H9 (cell line): ENCODE data around the gene FGD6. TPM values are rescaled to one million over a fixed set of nuclear protein-coding genes. Genes with fewer than 3 reads are reported as not detected.

Experiments
- DNase-seq: peaks from one replicate; pipeline ENCODE4 v3.0.0-alpha.2; 2017
- H2AFZ ChIP-seq: one replicate; pipeline ENCODE4 v1.6.1; 2013; ENCODE audit warnings: mild to moderate bottlenecking, low read length, control low read depth, moderate library complexity
- H2AK5ac ChIP-seq: 2 replicates; pipeline ENCODE4 v1.6.1; 2013; ENCODE audit warnings: low read length, control low read depth, mixed read lengths; ENCODE audit not compliant: insufficient read length
- H2BK120ac ChIP-seq: one replicate; pipeline ENCODE4 v1.6.1; 2013; ENCODE audit warnings: low read depth, mild to moderate bottlenecking, low read length, control low read depth, inconsistent platforms; ENCODE audit not compliant: poor library complexity, severe bottlenecking
- H2BK12ac ChIP-seq: 2 replicates; pipeline ENCODE4 v1.6.1; 2013; ENCODE audit warnings: low read length, control low read depth, mixed read lengths, low read depth; ENCODE audit not compliant: insufficient read length
- H2BK15ac ChIP-seq: 2 replicates; pipeline ENCODE4 v1.6.1; 2013; ENCODE audit warnings: low read depth, low read length, control low read depth
- H2BK20ac ChIP-seq: one replicate; pipeline ENCODE4 v1.6.1; 2013; ENCODE audit warnings: low read depth, mild to moderate bottlenecking, low read length, control low read depth, inconsistent platforms; ENCODE audit not compliant: poor library complexity, severe bottlenecking
- H2BK5ac ChIP-seq: 2 replicates; pipeline ENCODE4 v1.6.1; 2013; ENCODE audit warnings: low read length, control low read depth, mixed read lengths; ENCODE audit not compliant: insufficient read length
- H3K14ac ChIP-seq: 2 replicates; pipeline ENCODE4 v1.6.1; 2013; ENCODE audit warnings: low read length, control low read depth; ENCODE audit not compliant: insufficient read depth
- H3K18ac ChIP-seq: 2 replicates; pipeline ENCODE4 v1.6.1; 2013; ENCODE audit warnings: low read depth, mild to moderate bottlenecking, mixed read lengths, low read length, control low read depth; ENCODE audit not compliant: insufficient read length
- H3K23ac ChIP-seq: 2 replicates; pipeline ENCODE4 v1.6.1; 2013; ENCODE audit warnings: low read length, control low read depth, mixed read lengths, low read depth; ENCODE audit not compliant: insufficient read length
- H3K23me2 ChIP-seq: 2 replicates; pipeline ENCODE4 v1.6.1; 2013; ENCODE audit warnings: low read depth, mild to moderate bottlenecking, mixed read lengths, low read length, control low read depth; ENCODE audit not compliant: insufficient read length, poor library complexity, severe bottlenecking
- H3K27ac ChIP-seq: 2 replicates; pipeline ENCODE4 v1.5.1; 2013; ENCODE audit warnings: low read length, control low read depth, mixed read lengths, low read depth; ENCODE audit not compliant: insufficient read length
- H3K27me3 ChIP-seq: 2 replicates; pipeline ENCODE4 v1.6.1; 2013; ENCODE audit warnings: low read length, control low read depth, inconsistent platforms; ENCODE audit not compliant: insufficient read depth
- H3K4ac ChIP-seq: 2 replicates; pipeline ENCODE4 v1.6.1; 2013; ENCODE audit warnings: low read depth, mild to moderate bottlenecking, control low read depth, inconsistent platforms, low read length, moderate library complexity
- H3K4me1 ChIP-seq: 2 replicates; pipeline ENCODE4 v1.6.1; 2013; ENCODE audit warnings: low read length, control low read depth, inconsistent platforms; ENCODE audit not compliant: insufficient read depth
- H3K4me2 ChIP-seq: 2 replicates; pipeline ENCODE4 v1.6.1; 2013; ENCODE audit warnings: low read length, control low read depth, mixed read lengths; ENCODE audit not compliant: insufficient read length, insufficient read depth
- H3K56ac ChIP-seq: 2 replicates; pipeline ENCODE4 v1.6.1; 2013; ENCODE audit warnings: low read depth, mild to moderate bottlenecking, mixed read lengths, low read length, control low read depth; ENCODE audit not compliant: insufficient read length
- H3K79me1 ChIP-seq: 2 replicates; pipeline ENCODE4 v1.6.1; 2013; ENCODE audit warnings: low read depth, mild to moderate bottlenecking, moderate library complexity, low read length, control low read depth, inconsistent platforms; ENCODE audit not compliant: insufficient read depth, poor library complexity, severe bottlenecking
- H3K79me2 ChIP-seq: 2 replicates; pipeline ENCODE4 v1.6.1; 2013; ENCODE audit warnings: low read length, control low read depth, inconsistent platforms; ENCODE audit not compliant: insufficient read depth
- H3K9ac ChIP-seq: 2 replicates; pipeline ENCODE4 v1.6.1; 2013; ENCODE audit warnings: low read length, control low read depth, mixed read lengths; ENCODE audit not compliant: insufficient read length; ENCODE audit errors: extremely low read depth
- H3K9me3 ChIP-seq: one replicate; pipeline ENCODE4 v1.6.1; 2013; ENCODE audit warnings: low read depth, low read length, inconsistent platforms; ENCODE audit not compliant: control insufficient read depth
- H3T11ph ChIP-seq: one replicate; pipeline ENCODE4 v1.6.1; 2013; ENCODE audit warnings: mild to moderate bottlenecking, low read length, control low read depth, inconsistent platforms
- H4K20me1 ChIP-seq: one replicate; pipeline ENCODE4 v1.6.1; 2013; ENCODE audit not compliant: control insufficient read depth, insufficient read length, insufficient read depth
- H4K5ac ChIP-seq: 2 replicates; pipeline ENCODE4 v1.6.1; 2013; ENCODE audit warnings: low read depth, mild to moderate bottlenecking, mixed read lengths, low read length, control low read depth; ENCODE audit not compliant: insufficient read length
- H4K8ac ChIP-seq: replicated peaks from 2 replicates; pipeline ENCODE4 v1.6.1; 2013; ENCODE audit warnings: low read length, control low read depth, mixed read lengths, low read depth; ENCODE audit not compliant: insufficient read length
- H4K91ac ChIP-seq: 2 replicates; pipeline ENCODE4 v1.6.1; 2013; ENCODE audit warnings: low read depth, mild to moderate bottlenecking, moderate library complexity, mixed read lengths, low read length, control low read depth; ENCODE audit not compliant: insufficient read length
- H3K27ac Mint-ChIP-seq, 3 experiments: 2 replicates in 2 of 3; 3 replicates in 1 of 3; pipeline ENCODE4 v1.8.0; 2020 to 2021; ENCODE audit warnings: mixed read lengths in 3 of 3, mild to moderate bottlenecking in 1 of 3, moderate library complexity in 1 of 3
- H3K27me3 Mint-ChIP-seq: 2 replicates; pipeline ENCODE4 v1.8.0; 2021; ENCODE audit warnings: low read depth, mild to moderate bottlenecking, moderate library complexity, mixed read lengths
- H3K36me3 Mint-ChIP-seq, 3 experiments: 2 replicates in 2 of 3; 3 replicates in 1 of 3; pipeline ENCODE4 v1.8.0; 2020 to 2021; ENCODE audit warnings: low read depth in 3 of 3, mixed read lengths in 3 of 3; ENCODE audit not compliant: insufficient read depth in 1 of 3
- H3K4me1 Mint-ChIP-seq, 2 experiments: 2 replicates each; pipeline ENCODE4 v1.8.0; 2020; ENCODE audit warnings: mixed read lengths in 2 of 2
- H3K4me3 Mint-ChIP-seq, 2 experiments: 2 replicates in 1 of 2; 3 replicates in 1 of 2; pipeline ENCODE4 v1.8.0; 2020 to 2021; ENCODE audit warnings: mild to moderate bottlenecking in 2 of 2, mixed read lengths in 2 of 2, moderate library complexity in 1 of 2
- H3K9me3 Mint-ChIP-seq, 2 experiments: 2 replicates in 1 of 2; 3 replicates in 1 of 2; pipeline ENCODE4 v1.8.0; 2020; ENCODE audit warnings: mild to moderate bottlenecking in 2 of 2, mixed read lengths in 2 of 2, moderate library complexity in 1 of 2
- WGBS: extraction: QIAGEN DNeasy Blood & Tissue Kit; methylation state at CpG from one replicate; pipeline ENCODE4 v1.1.7; 2013; ENCODE audit warnings: missing lambda C conversion rate, low lambda C conversion rate, mixed read lengths; ENCODE audit not compliant: insufficient read length; ENCODE audit errors: extremely low coverage; 5-methylcytosine and 5-hydroxymethylcytosine counted together
- total RNA-seq: library from RNA; stranded (reverse); gene quantifications from 2 replicates; pipeline ENCODE4 v1.2.1, GENCODE V29; 2021
- TF ChIP-seq, protein P1 (sequence below): fragments of 200-600 bp; sonication (generic); conservative IDR thresholded peaks from 3 replicates; pipeline ENCODE4 v1.8.0; 2021; ENCODE audit warnings: antibody characterized with exemption, mild to moderate bottlenecking

Gene FGD6
- total RNA-seq, 1 experiment from 2014 or later: 39.5 TPM

DNA sequence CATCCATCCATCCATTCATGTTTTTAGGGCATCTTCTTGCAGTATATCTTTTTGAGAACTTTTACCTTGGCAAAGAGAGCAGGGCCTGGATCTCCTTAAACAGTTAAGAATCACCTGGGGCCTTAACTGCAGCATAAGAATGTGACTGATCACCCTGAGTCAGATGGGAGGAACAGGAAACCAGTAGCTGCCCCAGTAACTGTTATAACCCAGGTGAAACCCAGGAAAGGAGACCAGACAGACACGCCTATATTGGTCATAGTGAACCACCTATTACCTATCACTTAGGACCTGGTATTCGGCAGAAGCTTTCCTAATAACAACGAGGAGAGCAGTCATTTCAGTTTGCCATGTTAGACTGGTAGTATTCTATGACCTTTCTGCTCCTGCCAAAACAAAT lies 100.5 kb downstream of the FGD6 start:
- H3K4ac ChIP-seq: no peak overlapping the region
- H3K18ac ChIP-seq: no peak overlapping the region
- peak overlapping the region; percentile 64 for H2BK20ac ChIP-seq
- Mint-ChIP-seq H3K36me3 (peaks cover 7 to 32% (median 26%) of the 10 kb centered on the region in 3 experiments; a peak in 6 of 7 replicates), H3K4me1 (peaks cover 30 to 33% of the 10 kb centered on the region in 2 experiments), H3K4me3 (no peak overlapping the region), H3K27ac (peak overlapping the region in 2 of 3 experiments; percentile 53 to 80; a peak in 3 of 7 replicates), H3K9me3 (no peaks in the 10 kb centered on the region), H3K27me3 (no peaks in the 10 kb centered on the region)
- H2AK5ac ChIP-seq: no peak overlapping the region
- H2AFZ ChIP-seq: no peak overlapping the region
- H4K20me1 ChIP-seq: no peaks in the 10 kb centered on the region
- no peak overlapping the region for H4K8ac ChIP-seq
- no peaks in the 10 kb centered on the region for H3K9me3 ChIP-seq
- no peak overlapping the region for H2BK120ac ChIP-seq
- no peaks in the 10 kb centered on the region for H3K79me1 ChIP-seq
- no peak overlapping the region for H2BK12ac ChIP-seq
- H2BK15ac ChIP-seq: no peak overlapping the region
- H4K5ac ChIP-seq: no peak overlapping the region
- H2BK5ac ChIP-seq: no peak overlapping the region
- peak; percentile 45 for DNase-seq
- no peak overlapping the region for H4K91ac ChIP-seq
- no peak overlapping the region for H3K4me2 ChIP-seq
- no peak overlapping the region for H3K27ac ChIP-seq
- no peaks in the 10 kb centered on the region for H3K23me2 ChIP-seq
- H3K4me1 ChIP-seq: peaks cover 2% of the 10 kb centered on the region; the same call in 1 of the 2 replicates
- no peak overlapping the region for H3K23ac ChIP-seq
- TF ChIP-seq, protein P1, sequence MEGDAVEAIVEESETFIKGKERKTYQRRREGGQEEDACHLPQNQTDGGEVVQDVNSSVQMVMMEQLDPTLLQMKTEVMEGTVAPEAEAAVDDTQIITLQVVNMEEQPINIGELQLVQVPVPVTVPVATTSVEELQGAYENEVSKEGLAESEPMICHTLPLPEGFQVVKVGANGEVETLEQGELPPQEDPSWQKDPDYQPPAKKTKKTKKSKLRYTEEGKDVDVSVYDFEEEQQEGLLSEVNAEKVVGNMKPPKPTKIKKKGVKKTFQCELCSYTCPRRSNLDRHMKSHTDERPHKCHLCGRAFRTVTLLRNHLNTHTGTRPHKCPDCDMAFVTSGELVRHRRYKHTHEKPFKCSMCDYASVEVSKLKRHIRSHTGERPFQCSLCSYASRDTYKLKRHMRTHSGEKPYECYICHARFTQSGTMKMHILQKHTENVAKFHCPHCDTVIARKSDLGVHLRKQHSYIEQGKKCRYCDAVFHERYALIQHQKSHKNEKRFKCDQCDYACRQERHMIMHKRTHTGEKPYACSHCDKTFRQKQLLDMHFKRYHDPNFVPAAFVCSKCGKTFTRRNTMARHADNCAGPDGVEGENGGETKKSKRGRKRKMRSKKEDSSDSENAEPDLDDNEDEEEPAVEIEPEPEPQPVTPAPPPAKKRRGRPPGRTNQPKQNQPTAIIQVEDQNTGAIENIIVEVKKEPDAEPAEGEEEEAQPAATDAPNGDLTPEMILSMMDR: no peak
- no peak overlapping the region for H3T11ph ChIP-seq
- H3K56ac ChIP-seq: no peak overlapping the region
- no peak overlapping the region for H3K9ac ChIP-seq
- no peaks in the 10 kb centered on the region for H3K79me2 ChIP-seq
- H3K14ac ChIP-seq: no peak overlapping the region
- WGBS: no CpG with 5 or more reads among the region's 3 CpGs
- H3K27me3 ChIP-seq: no peaks in the 10 kb centered on the region
